NCI-H2227 (cell line): ENCODE results near the gene SORBS2.

ENCODE experiments used
- DNase-seq: peaks from one replicate; lab custom pipeline; 2025; ENCODE audit not compliant: unreplicated experiment; lab: John Stamatoyannopoulos, UW

Gene SORBS2

GRCh38 chr4:185801471-185801870, 10.5 kb downstream of the SORBS2 start:
- no peak for DNase-seq

- no peak for DNase-seq
Observed at GRCh38 chr4:185800266-185800945, 11.6 kb downstream of the SORBS2 start.

GRCh38 chr4:185799442-185799841, 12.6 kb downstream of the SORBS2 start:
- DNase-seq, result no peak

GRCh38 chr4:185797596-185798338, 14.2 kb downstream of the SORBS2 start:
- no peak for DNase-seq

- no peak for DNase-seq
Observed at GRCh38 chr4:185797018-185797417, 15.0 kb downstream of the SORBS2 start.

GRCh38 chr4:185796176-185796575, 15.8 kb downstream of the SORBS2 start:
- no peak for DNase-seq

- DNase-seq, result no peak
Observed at GRCh38 chr4:185794637-185795036, 17.4 kb downstream of the SORBS2 start.

- no peak for DNase-seq
Observed at GRCh38 chr4:185793716-185794115, 18.3 kb downstream of the SORBS2 start.

GRCh38 chr4:185793116-185793485, 18.9 kb downstream of the SORBS2 start:
- DNase-seq, result no peak

- no peak for DNase-seq
Observed at GRCh38 chr4:185792384-185793115, 19.4 kb downstream of the SORBS2 start.

GRCh38 chr4:185787926-185788679, 23.9 kb downstream of the SORBS2 start:
- DNase-seq, result no peak

GRCh38 chr4:185786422-185786821, 25.6 kb downstream of the SORBS2 start:
- no peak for DNase-seq

- DNase-seq, result no peak
Observed at GRCh38 chr4:185783574-185783973, 28.4 kb downstream of the SORBS2 start.

GRCh38 chr4:185782523-185782922, 29.5 kb downstream of the SORBS2 start:
- no peak for DNase-seq

GRCh38 chr4:185781555-185782215, 30.3 kb downstream of the SORBS2 start:
- DNase-seq, result no peak

- DNase-seq, result no peak
Observed at GRCh38 chr4:185780472-185780871, 31.5 kb downstream of the SORBS2 start.

- DNase-seq, result no peak
Observed at GRCh38 chr4:185779517-185779916, 32.5 kb downstream of the SORBS2 start.

- no peak for DNase-seq
Observed at GRCh38 chr4:185778307-185778706, 33.7 kb downstream of the SORBS2 start.

GRCh38 chr4:185775792-185776555, 36.0 kb downstream of the SORBS2 start:
- DNase-seq, result no peak
